ENCODE measurements around the gene RECK.

- no peak for TF ChIP-seq FOXM1 (IDR thresholded peaks at IDR 0.05; ENCODE audit: borderline replicate concordance)
- TF ChIP-seq, protein P1, sequence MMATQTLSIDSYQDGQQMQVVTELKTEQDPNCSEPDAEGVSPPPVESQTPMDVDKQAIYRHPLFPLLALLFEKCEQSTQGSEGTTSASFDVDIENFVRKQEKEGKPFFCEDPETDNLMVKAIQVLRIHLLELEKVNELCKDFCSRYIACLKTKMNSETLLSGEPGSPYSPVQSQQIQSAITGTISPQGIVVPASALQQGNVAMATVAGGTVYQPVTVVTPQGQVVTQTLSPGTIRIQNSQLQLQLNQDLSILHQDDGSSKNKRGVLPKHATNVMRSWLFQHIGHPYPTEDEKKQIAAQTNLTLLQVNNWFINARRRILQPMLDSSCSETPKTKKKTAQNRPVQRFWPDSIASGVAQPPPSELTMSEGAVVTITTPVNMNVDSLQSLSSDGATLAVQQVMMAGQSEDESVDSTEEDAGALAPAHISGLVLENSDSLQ (IDR thresholded peaks at IDR 0.05): no peak
- TF ChIP-seq BHLHE40 (IDR thresholded peaks at IDR 0.05; ENCODE audit: borderline replicate concordance): no peak
- TF ChIP-seq ELF4 (IDR thresholded peaks at IDR 0.05): no peak
- no peak for TF ChIP-seq FOXA1 (IDR thresholded peaks at IDR 0.05)
- no peak for TF ChIP-seq HDGF (IDR thresholded peaks at IDR 0.05; ENCODE audit: borderline replicate concordance)
- TF ChIP-seq NFRKB (IDR thresholded peaks at IDR 0.05): no peak
- TF ChIP-seq L3MBTL2 (conservative IDR thresholded peaks at IDR 0.05): no peak
- no peak for TF ChIP-seq SUZ12 (IDR thresholded peaks at IDR 0.05)
- TF ChIP-seq FOXK2 (IDR thresholded peaks at IDR 0.05): no peak
- no peak for TF ChIP-seq SP1 (IDR thresholded peaks at IDR 0.05)
Observed at GRCh38 chr9:36051317-36051716, 14.6 kb downstream of the RECK start.

All from HEK293T (cell line).